ENCODE results near the gene PPP1R12B.
"Not testable (repeated sequence)": the region's sequence is repeated elsewhere in the genome, so short reads cannot be mapped to it uniquely, and the experiment has no call there.

PPP1R12B gene

GRCh38 chr1:202615501-202616354 is 267.2 kb downstream of the PPP1R12B start:
- DNase-seq (ENCODE audit: low read depth): no peak
- no peak for TF ChIP-seq CTCF (conservative IDR thresholded peaks at IDR 0.05; ENCODE audit: low read depth, low read length)
- no peak overlapping the region for H3K4me3 ChIP-seq (ENCODE audit: low read length)

GRCh38 chr1:202616355-202616915 is 267.9 kb downstream of the PPP1R12B start:
- TF ChIP-seq CTCF (conservative IDR thresholded peaks at IDR 0.05; ENCODE audit: low read depth, low read length): no peak
- H3K4me3 ChIP-seq (ENCODE audit: low read length): no peak overlapping the region
- no peak for DNase-seq (ENCODE audit: low read depth)

- H3K4me3 ChIP-seq (ENCODE audit: low read length); DNase-seq (ENCODE audit: low read depth): not testable (repeated sequence)
Observed at GRCh38 chr1:202619012-202619411, 270.5 kb downstream of the PPP1R12B start.

GRCh38 chr1:202619505-202619904 is 271.0 kb downstream of the PPP1R12B start:
- TF ChIP-seq CTCF (conservative IDR thresholded peaks at IDR 0.05; ENCODE audit: low read depth, low read length): no peak
- DNase-seq (ENCODE audit: low read depth): no peak
- H3K4me3 ChIP-seq (ENCODE audit: low read length): no peak overlapping the region

- not testable (repeated sequence) for H3K4me3 ChIP-seq (ENCODE audit: low read length)
Observed at GRCh38 chr1:202620036-202620435, 271.5 kb downstream of the PPP1R12B start.

GRCh38 chr1:202621446-202621845 is 272.9 kb downstream of the PPP1R12B start:
- no peak for TF ChIP-seq CTCF (conservative IDR thresholded peaks at IDR 0.05; ENCODE audit: low read depth, low read length)
- no peak for DNase-seq (ENCODE audit: low read depth)
- no peak overlapping the region for H3K4me3 ChIP-seq (ENCODE audit: low read length)

More at GRCh38 chr1:202620036-202620435, 271.5 kb downstream of the PPP1R12B start:
- not testable (repeated sequence) for DNase-seq (ENCODE audit: low read depth)

GRCh38 chr1:202622388-202622787 is 273.9 kb downstream of the PPP1R12B start:
- no peak for DNase-seq (ENCODE audit: low read depth)
- TF ChIP-seq CTCF (conservative IDR thresholded peaks at IDR 0.05; ENCODE audit: low read depth, low read length): no peak

GRCh38 chr1:202623075-202623474 is 274.6 kb downstream of the PPP1R12B start:
- peak; percentile 15 for DNase-seq (ENCODE audit: low read depth)
- no peak overlapping the region for H3K4me3 ChIP-seq (ENCODE audit: low read length)
- TF ChIP-seq CTCF (conservative IDR thresholded peaks at IDR 0.05; ENCODE audit: low read depth, low read length): no peak

More at GRCh38 chr1:202622388-202622787, 273.9 kb downstream of the PPP1R12B start:
- no peak overlapping the region for H3K4me3 ChIP-seq (ENCODE audit: low read length)

GRCh38 chr1:202623476-202623875 is 275.0 kb downstream of the PPP1R12B start:
- not testable (repeated sequence) for H3K4me3 ChIP-seq (ENCODE audit: low read length); DNase-seq (ENCODE audit: low read depth)

Measured in retinal pigment epithelial cell (primary cell).